Uterus (tissue), 4 donors: Measurements from ENCODE around the gene RALGAPB. TPM values are rescaled to one million over a fixed set of nuclear protein-coding genes. Genes with fewer than 3 reads are reported as not detected.

ENCODE experiments used
- DNase-seq, 2 donors: peaks; one replicate each; pipeline ENCODE4 v3.0.0-alpha.2; 2019 to 2020
- H3K27ac ChIP-seq, 2 donors: fragments of 200-600 bp; sonication (generic); 1 replicate in 1 of 2; 2 replicates in 1 of 2; pipeline ENCODE4 v1.5.1; 2016 to 2018
- H3K27me3 ChIP-seq, 2 donors: fragments of 200-600 bp; sonication (generic); one replicate each; pipeline ENCODE4 v1.5.1; 2018 to 2019; ENCODE audit warnings: control low read depth in 1 of 2
- H3K36me3 ChIP-seq, 2 donors: fragments of 200-600 bp; sonication (generic); one replicate each; pipeline ENCODE4 v1.5.1; 2019; ENCODE audit warnings: control low read depth in 1 of 2
- H3K4me1 ChIP-seq, 2 donors: fragments of 200-600 bp; sonication (generic); one replicate each; pipeline ENCODE4 v1.5.1; 2018 to 2019; ENCODE audit warnings: control low read depth in 1 of 2
- H3K4me3 ChIP-seq, 2 donors: fragments of 200-600 bp; sonication (generic); 1 replicate in 1 of 2; 2 replicates in 1 of 2; pipeline ENCODE4 v1.5.1; 2018 to 2019; ENCODE audit warnings: mild to moderate bottlenecking in 1 of 2
- H3K9me3 ChIP-seq, 2 donors: fragments of 200-600 bp; sonication (generic); one replicate each; pipeline ENCODE4 v1.5.1; 2019; ENCODE audit warnings: control low read depth in 1 of 2
- POLR2A ChIP-seq, 2 donors: fragments of 450-650 bp; IDR thresholded peaks; one replicate each; pipeline ENCODE4 v1.6.1; 2016; ENCODE audit warnings: antibody characterized with exemption in 2 of 2, mild to moderate bottlenecking in 1 of 2, moderate library complexity in 1 of 2
- intact Hi-C: fragments of 100-400 bp; cut with DNase I; formaldehyde crosslinking; loops from one replicate; pipeline ENCODE4 v1.15.1; 2023; ENCODE audit warnings: low total_unique reads
- total RNA-seq, 4 donors: library from RNA; depleted of rRNA in 3 of 4; stranded (reverse); fragments of >200 nt in 3 of 4; gene quantifications; one replicate each; pipeline versions ENCODE4 v1.1.0 to v1.2.4, GENCODE V29; 2014 to 2023
- TF ChIP-seq, protein P1 (sequence below), 4 experiments: fragments of 200-600 bp in 2 of 4; fragments of 450-650 bp in 2 of 4; sonication (generic) in 2 of 4; IDR thresholded peaks; one replicate each; pipeline ENCODE4 v1.5.1; 2016 to 2019; ENCODE audit warnings: antibody characterized with exemption in 4 of 4, mild to moderate bottlenecking in 2 of 4, moderate library complexity in 1 of 4
- donor health status: DM: yes; HTN: yes; CAD: no.

RALGAPB gene
- total RNA-seq, 4 donors from 2014 or later, result 27.4 to 57.0 (median 39.9) TPM

- DNase-seq, result no peak
- Histone ChIP-seq H3K9me3 (no peaks in the 10 kb centered on the region), H3K4me1 (no peaks in the 10 kb centered on the region), H3K27me3 (no peaks in the 10 kb centered on the region), H3K4me3 (no peak overlapping the region), H3K27ac (no peak overlapping the region), H3K36me3 (no peaks in the 10 kb centered on the region)
- intact Hi-C loops, result no loop called here
- no peak for TF ChIP-seq POLR2A (IDR thresholded peaks at IDR 0.05)
- TF ChIP-seq, protein P1, sequence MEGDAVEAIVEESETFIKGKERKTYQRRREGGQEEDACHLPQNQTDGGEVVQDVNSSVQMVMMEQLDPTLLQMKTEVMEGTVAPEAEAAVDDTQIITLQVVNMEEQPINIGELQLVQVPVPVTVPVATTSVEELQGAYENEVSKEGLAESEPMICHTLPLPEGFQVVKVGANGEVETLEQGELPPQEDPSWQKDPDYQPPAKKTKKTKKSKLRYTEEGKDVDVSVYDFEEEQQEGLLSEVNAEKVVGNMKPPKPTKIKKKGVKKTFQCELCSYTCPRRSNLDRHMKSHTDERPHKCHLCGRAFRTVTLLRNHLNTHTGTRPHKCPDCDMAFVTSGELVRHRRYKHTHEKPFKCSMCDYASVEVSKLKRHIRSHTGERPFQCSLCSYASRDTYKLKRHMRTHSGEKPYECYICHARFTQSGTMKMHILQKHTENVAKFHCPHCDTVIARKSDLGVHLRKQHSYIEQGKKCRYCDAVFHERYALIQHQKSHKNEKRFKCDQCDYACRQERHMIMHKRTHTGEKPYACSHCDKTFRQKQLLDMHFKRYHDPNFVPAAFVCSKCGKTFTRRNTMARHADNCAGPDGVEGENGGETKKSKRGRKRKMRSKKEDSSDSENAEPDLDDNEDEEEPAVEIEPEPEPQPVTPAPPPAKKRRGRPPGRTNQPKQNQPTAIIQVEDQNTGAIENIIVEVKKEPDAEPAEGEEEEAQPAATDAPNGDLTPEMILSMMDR (IDR thresholded peaks at IDR 0.05), result no peak
These were observed 75.9 kb downstream of the RALGAPB start for GRCh38 chr20:38548356-38549083.

GRCh38 chr20:38550274-38550673 lies 77.6 kb downstream of the RALGAPB start:
- H3K4me1 ChIP-seq, result no peaks in the 10 kb centered on the region
- H3K9me3 ChIP-seq, result no peaks in the 10 kb centered on the region
- H3K4me3 ChIP-seq, result no peak overlapping the region
- no peak for TF ChIP-seq POLR2A (IDR thresholded peaks at IDR 0.05)
- TF ChIP-seq, protein P1 (IDR thresholded peaks at IDR 0.05), result no peak
- no peak overlapping the region for H3K27ac ChIP-seq
- DNase-seq, result no peak
- no peaks in the 10 kb centered on the region for H3K36me3 ChIP-seq
- no peaks in the 10 kb centered on the region for H3K27me3 ChIP-seq
- intact Hi-C loops, result no loop called here

GRCh38 chr20:38551056-38551626 lies 78.5 kb downstream of the RALGAPB start:
- intact Hi-C loops, result no loop called here
- no peaks in the 10 kb centered on the region for H3K4me1 ChIP-seq
- no peaks in the 10 kb centered on the region for H3K36me3 ChIP-seq
- no peak overlapping the region for H3K27ac ChIP-seq
- TF ChIP-seq, protein P1 (IDR thresholded peaks at IDR 0.05), result no peak
- TF ChIP-seq POLR2A (IDR thresholded peaks at IDR 0.05), result no peak
- H3K4me3 ChIP-seq, result no peak overlapping the region
- H3K9me3 ChIP-seq, result no peaks in the 10 kb centered on the region
- no peaks in the 10 kb centered on the region for H3K27me3 ChIP-seq
- no peak for DNase-seq

DNA sequence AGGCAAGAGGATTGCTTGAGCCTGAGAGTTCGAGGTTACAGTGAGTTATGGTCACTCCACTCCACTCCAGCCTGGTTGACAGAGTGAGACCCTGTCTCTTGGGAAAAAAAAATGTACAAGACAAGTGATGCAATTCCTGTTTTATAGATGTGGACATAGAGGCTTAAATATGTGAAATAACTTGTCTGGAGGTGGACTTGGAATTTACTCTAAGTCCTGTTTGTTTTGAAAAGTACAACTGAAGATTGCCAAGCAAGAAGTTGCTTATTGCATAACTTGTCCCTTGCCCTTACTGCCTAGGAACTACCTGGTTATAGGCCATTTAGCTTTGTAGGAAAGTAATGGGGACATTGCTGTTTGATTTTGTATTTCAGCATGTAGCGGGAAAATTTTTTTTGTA lies 82.3 kb downstream of the RALGAPB start:
- Histone ChIP-seq H3K4me3 (no peak overlapping the region), H3K27ac (no peak overlapping the region), H3K27me3 (no peaks in the 10 kb centered on the region), H3K4me1 (no peaks in the 10 kb centered on the region), H3K36me3 (no peaks in the 10 kb centered on the region), H3K9me3 (no peaks in the 10 kb centered on the region)
- no peak for DNase-seq
- TF ChIP-seq, protein P1 (IDR thresholded peaks at IDR 0.05), result no peak
- intact Hi-C loops, result no loop called here

- intact Hi-C loops, result no loop called here
- no peaks in the 10 kb centered on the region for H3K36me3 ChIP-seq
These were observed 82.8 kb downstream of the RALGAPB start for GRCh38 chr20:38555395-38555794.

More at GRCh38 chr20:38555395-38555794, 82.8 kb downstream of the RALGAPB start:
- no peaks in the 10 kb centered on the region for H3K4me1 ChIP-seq
- TF ChIP-seq, protein P1 (IDR thresholded peaks at IDR 0.05), result no peak
- TF ChIP-seq POLR2A (IDR thresholded peaks at IDR 0.05), result no peak
- no peaks in the 10 kb centered on the region for H3K27me3 ChIP-seq
- no peaks in the 10 kb centered on the region for H3K9me3 ChIP-seq
- DNase-seq, result no peak
- H3K4me3 ChIP-seq, result no peak overlapping the region
- no peak overlapping the region for H3K27ac ChIP-seq
